Panc1 (cell line): ENCODE measurements around the gene GPRC5B. TPM values are rescaled to one million over a fixed set of nuclear protein-coding genes. Genes with fewer than 3 reads are reported as not detected.

ENCODE experiments used
- ATAC-seq: fragments of 200-7000 bp; cut with Tn5 transposase; 2 replicates; pipeline ENCODE4 v1.9.1; 2020; ENCODE audit warnings: mild to moderate bottlenecking, moderate library complexity
- BruUV-seq: library from RNA; stranded (reverse); fragments of 400-500 nt; replicated peaks from 2 replicates; lab custom pipeline; 2021; lab: Mats Ljungman, UMichigan
- CTCF ChIA-PET: fragments of 300-600 bp; sonication (Branson Sonifier 250); formaldehyde crosslinking; loops from one replicate; lab custom pipeline; 2022; ENCODE audit warnings: antibody characterized with exemption; lab: Charles Lee
- POLR2A ChIA-PET: fragments of 300-600 bp; sonication (Branson Sonifier 250); formaldehyde crosslinking; loops from one replicate; lab custom pipeline; 2022; ENCODE audit warnings: antibody characterized with exemption; lab: Charles Lee
- DNase-seq: peaks from one replicate; pipeline ENCODE4 v3.0.0-alpha.2; 2010; ENCODE audit warnings: low read depth, low spot score
- H3K27ac ChIP-seq: 2 replicates; pipeline ENCODE4 v1.5.1; 2011; ENCODE audit warnings: mild to moderate bottlenecking, low read length, inconsistent platforms
- H3K27me3 ChIP-seq: fragments of 200-500 bp; sonication (Bioruptor generic); 2 replicates; pipeline ENCODE4 v1.6.0; 2014; ENCODE audit warnings: low read length, inconsistent platforms; ENCODE audit not compliant: control insufficient read depth, insufficient read depth
- H3K36me3 ChIP-seq: fragments of 200-500 bp; sonication (Bioruptor generic); 2 replicates; pipeline ENCODE4 v1.5.1; 2014; ENCODE audit warnings: inconsistent platforms, mild to moderate bottlenecking, low read length, moderate library complexity; ENCODE audit not compliant: control insufficient read depth, insufficient read depth
- H3K4me1 ChIP-seq: 2 replicates; pipeline ENCODE4 v1.5.1; 2011; ENCODE audit warnings: inconsistent platforms, mild to moderate bottlenecking, low read length, moderate library complexity; ENCODE audit not compliant: control insufficient read depth, insufficient read depth
- H3K4me3 ChIP-seq, 2 experiments: 2 replicates each; pipeline ENCODE4 v1.5.1; 2011 to 2012; ENCODE audit warnings: low read depth in 2 of 2, low read length in 2 of 2, mild to moderate bottlenecking in 2 of 2, inconsistent platforms in 1 of 2, moderate library complexity in 1 of 2
- H3K9me3 ChIP-seq: fragments of 200-500 bp; sonication (Bioruptor generic); 2 replicates; pipeline ENCODE4 v1.5.1; 2014; ENCODE audit warnings: low read depth, mild to moderate bottlenecking, inconsistent platforms, low read length, moderate library complexity; ENCODE audit not compliant: control insufficient read depth, insufficient read depth
- POLR2AphosphoS5 ChIP-seq: IDR thresholded peaks from 2 replicates; pipeline ENCODE4 v1.6.1; 2012; ENCODE audit warnings: mild to moderate bottlenecking, low read depth, low read length, moderate library complexity
- SIN3A ChIP-seq: IDR thresholded peaks from 2 replicates; pipeline ENCODE4 v1.6.1; 2012; ENCODE audit warnings: low read depth, mild to moderate bottlenecking, low read length, moderate library complexity, borderline replicate concordance; ENCODE audit not compliant: insufficient read depth
- TCF7L2 ChIP-seq: IDR thresholded peaks from 2 replicates; pipeline ENCODE4 v1.6.1; 2011; ENCODE audit warnings: mild to moderate bottlenecking, low read depth, low read length, inconsistent platforms
- in situ Hi-C: cut with HindIII; loops from 2 replicates; pipeline ENCODE4 v1.10.0; 2016; ENCODE audit warnings: low sequenced_read_pairs, low pct_unique_long_range_greater_than_20kb
- intact Hi-C: fragments of 100-400 bp; cut with micrococcal nuclease; formaldehyde crosslinking; loops from one replicate; pipeline ENCODE4 v1.10.0; 2022; ENCODE audit not compliant: unreplicated experiment
- total RNA-seq: library from RNA; stranded (reverse); gene quantifications from one replicate; pipeline ENCODE4 v1.2.1, GENCODE V29; 2021; ENCODE audit not compliant: unreplicated experiment
- TF ChIP-seq, protein P1 (sequence below): fragments of 450-650 bp; IDR thresholded peaks from 2 replicates; pipeline ENCODE4 v1.5.1; 2017; ENCODE audit warnings: mild to moderate bottlenecking
- TF ChIP-seq, protein P2 (sequence below), 2 experiments: IDR thresholded peaks; 2 replicates each; pipeline ENCODE4 v1.6.1; 2011 to 2012; ENCODE audit warnings: low read depth in 2 of 2, control low read depth in 1 of 2, low read length in 1 of 2, mild to moderate bottlenecking in 1 of 2, moderate library complexity in 1 of 2; ENCODE audit not compliant: insufficient read depth in 1 of 2

GPRC5B gene
- total RNA-seq, 1 experiment from 2014 or later: 10.4 TPM

DNA sequence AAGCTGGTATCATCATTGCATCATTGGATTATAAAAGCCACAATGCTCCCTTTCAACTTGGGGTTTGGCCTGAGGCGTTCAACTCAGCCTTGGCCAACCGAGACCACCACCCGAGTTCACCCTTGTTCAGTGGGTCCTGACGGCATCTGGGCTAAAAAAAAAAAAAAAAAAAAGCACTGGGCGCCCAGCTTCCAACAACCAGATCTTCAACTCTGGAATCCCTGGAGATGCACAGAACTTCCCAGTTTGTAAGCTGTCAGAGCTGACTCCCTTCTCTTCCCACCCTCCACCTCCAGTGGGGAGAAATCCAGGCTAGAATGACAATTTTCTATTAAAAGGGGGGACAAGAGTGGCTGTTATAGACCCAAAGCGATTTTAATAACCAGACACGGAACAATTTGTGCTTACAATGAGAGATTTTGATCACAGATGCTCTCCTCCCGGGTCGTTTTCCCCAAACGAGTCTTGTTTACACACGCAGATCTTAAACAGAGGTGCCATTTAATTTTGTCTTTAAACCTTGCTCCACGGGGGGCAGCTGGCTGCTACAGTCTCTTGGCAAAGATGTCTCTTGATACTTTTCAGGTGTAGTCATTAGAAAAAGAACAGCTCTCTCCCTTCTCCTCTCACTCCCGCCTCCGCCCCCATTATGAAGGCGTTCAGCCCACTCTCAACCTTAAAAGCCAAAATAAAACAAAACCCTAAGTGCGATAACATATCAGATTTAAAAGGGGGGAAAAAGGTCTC lies 26.9 kb downstream of the GPRC5B start:
- no peaks in the 10 kb centered on the region for H3K36me3 ChIP-seq
- no peak overlapping the region for H3K27ac ChIP-seq
- H3K4me3 ChIP-seq: no peak overlapping the region
- no peaks in the 10 kb centered on the region for H3K27me3 ChIP-seq
- in situ Hi-C loops (no loop called here), intact Hi-C loops (no loop called here)
- ATAC-seq (no peak), DNase-seq (no peak)
- TF ChIP-seq TCF7L2: no peak
- TF ChIP-seq, protein P1, sequence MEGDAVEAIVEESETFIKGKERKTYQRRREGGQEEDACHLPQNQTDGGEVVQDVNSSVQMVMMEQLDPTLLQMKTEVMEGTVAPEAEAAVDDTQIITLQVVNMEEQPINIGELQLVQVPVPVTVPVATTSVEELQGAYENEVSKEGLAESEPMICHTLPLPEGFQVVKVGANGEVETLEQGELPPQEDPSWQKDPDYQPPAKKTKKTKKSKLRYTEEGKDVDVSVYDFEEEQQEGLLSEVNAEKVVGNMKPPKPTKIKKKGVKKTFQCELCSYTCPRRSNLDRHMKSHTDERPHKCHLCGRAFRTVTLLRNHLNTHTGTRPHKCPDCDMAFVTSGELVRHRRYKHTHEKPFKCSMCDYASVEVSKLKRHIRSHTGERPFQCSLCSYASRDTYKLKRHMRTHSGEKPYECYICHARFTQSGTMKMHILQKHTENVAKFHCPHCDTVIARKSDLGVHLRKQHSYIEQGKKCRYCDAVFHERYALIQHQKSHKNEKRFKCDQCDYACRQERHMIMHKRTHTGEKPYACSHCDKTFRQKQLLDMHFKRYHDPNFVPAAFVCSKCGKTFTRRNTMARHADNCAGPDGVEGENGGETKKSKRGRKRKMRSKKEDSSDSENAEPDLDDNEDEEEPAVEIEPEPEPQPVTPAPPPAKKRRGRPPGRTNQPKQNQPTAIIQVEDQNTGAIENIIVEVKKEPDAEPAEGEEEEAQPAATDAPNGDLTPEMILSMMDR: no peak
- no peak for TF ChIP-seq POLR2AphosphoS5
- TF ChIP-seq, protein P2, sequence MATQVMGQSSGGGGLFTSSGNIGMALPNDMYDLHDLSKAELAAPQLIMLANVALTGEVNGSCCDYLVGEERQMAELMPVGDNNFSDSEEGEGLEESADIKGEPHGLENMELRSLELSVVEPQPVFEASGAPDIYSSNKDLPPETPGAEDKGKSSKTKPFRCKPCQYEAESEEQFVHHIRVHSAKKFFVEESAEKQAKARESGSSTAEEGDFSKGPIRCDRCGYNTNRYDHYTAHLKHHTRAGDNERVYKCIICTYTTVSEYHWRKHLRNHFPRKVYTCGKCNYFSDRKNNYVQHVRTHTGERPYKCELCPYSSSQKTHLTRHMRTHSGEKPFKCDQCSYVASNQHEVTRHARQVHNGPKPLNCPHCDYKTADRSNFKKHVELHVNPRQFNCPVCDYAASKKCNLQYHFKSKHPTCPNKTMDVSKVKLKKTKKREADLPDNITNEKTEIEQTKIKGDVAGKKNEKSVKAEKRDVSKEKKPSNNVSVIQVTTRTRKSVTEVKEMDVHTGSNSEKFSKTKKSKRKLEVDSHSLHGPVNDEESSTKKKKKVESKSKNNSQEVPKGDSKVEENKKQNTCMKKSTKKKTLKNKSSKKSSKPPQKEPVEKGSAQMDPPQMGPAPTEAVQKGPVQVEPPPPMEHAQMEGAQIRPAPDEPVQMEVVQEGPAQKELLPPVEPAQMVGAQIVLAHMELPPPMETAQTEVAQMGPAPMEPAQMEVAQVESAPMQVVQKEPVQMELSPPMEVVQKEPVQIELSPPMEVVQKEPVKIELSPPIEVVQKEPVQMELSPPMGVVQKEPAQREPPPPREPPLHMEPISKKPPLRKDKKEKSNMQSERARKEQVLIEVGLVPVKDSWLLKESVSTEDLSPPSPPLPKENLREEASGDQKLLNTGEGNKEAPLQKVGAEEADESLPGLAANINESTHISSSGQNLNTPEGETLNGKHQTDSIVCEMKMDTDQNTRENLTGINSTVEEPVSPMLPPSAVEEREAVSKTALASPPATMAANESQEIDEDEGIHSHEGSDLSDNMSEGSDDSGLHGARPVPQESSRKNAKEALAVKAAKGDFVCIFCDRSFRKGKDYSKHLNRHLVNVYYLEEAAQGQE (IDR thresholded peaks at IDR 0.05; ENCODE audit: insufficient read depth in 1 of 2, low read depth in 2 of 2, low read length in 1 of 2): no peak
- TF ChIP-seq SIN3A: no peak
- BruUV-seq: no TSS peak
- CTCF ChIA-PET: no interaction called here
- POLR2A ChIA-PET: no interaction called here
- no peaks in the 10 kb centered on the region for H3K4me1 ChIP-seq
- no peaks in the 10 kb centered on the region for H3K9me3 ChIP-seq

- no TSS peak for BruUV-seq
- intact Hi-C loops: no loop called here
- CTCF ChIA-PET: no interaction called here
Measured at GRCh38 chr16:19856120-19856519, 28.5 kb downstream of the GPRC5B start.

More at GRCh38 chr16:19856120-19856519, 28.5 kb downstream of the GPRC5B start:
- ATAC-seq (no peak), DNase-seq (no peak)
- Histone ChIP-seq H3K36me3 (no peaks in the 10 kb centered on the region), H3K4me1 (no peaks in the 10 kb centered on the region), H3K4me3 (no peak overlapping the region), H3K27ac (no peak overlapping the region), H3K27me3 (no peaks in the 10 kb centered on the region), H3K9me3 (no peaks in the 10 kb centered on the region)
- TF ChIP-seq, protein P2 (IDR thresholded peaks at IDR 0.05; ENCODE audit: insufficient read depth in 1 of 2, low read depth in 2 of 2, low read length in 1 of 2): no peak
- TF ChIP-seq POLR2AphosphoS5 (no peak), TCF7L2 (no peak), SIN3A (no peak)
- TF ChIP-seq, protein P1: no peak
- POLR2A ChIA-PET: no interaction called here
- in situ Hi-C loops: no loop called here
